Activated T-helper 1 cell treated with anti-CD3 and anti-CD28 coated beads, Interleukin-12 subunit alpha, Interleukin-12 subunit beta, Interleukin-2, Interleukin-4 antibody, amounts not matched to agents 30 ng/mL and 10 ng/mL and 1 ng/mL, durations not matched to agents 14 hours and 24 hours and 36 hours (primary cell): ENCODE measurements around the gene TNS1. TPM values are rescaled to one million over a fixed set of nuclear protein-coding genes. Genes with fewer than 3 reads are reported as not detected.

Source experiments
- DNase-seq: peaks from one replicate; pipeline ENCODE4 v3.0.0; 2021; ENCODE audit warnings: low spot score
- H3K27ac Mint-ChIP-seq: one replicate; pipeline ENCODE4 v1.8.0; 2021; ENCODE audit warnings: mild to moderate bottlenecking, mixed read lengths
- H3K27me3 Mint-ChIP-seq: one replicate; pipeline ENCODE4 v1.8.0; 2022; ENCODE audit warnings: mild to moderate bottlenecking, moderate library complexity, mixed read lengths; ENCODE audit not compliant: insufficient read depth
- H3K36me3 Mint-ChIP-seq: one replicate; pipeline ENCODE4 v1.8.0; 2021; ENCODE audit warnings: low read depth, mixed read lengths
- H3K4me1 Mint-ChIP-seq: one replicate; pipeline ENCODE4 v1.8.0; 2021; ENCODE audit warnings: low read depth, mixed read lengths
- H3K4me3 Mint-ChIP-seq: one replicate; pipeline ENCODE4 v1.8.0; 2021; ENCODE audit warnings: mild to moderate bottlenecking, moderate library complexity, mixed read lengths
- H3K9me3 Mint-ChIP-seq: one replicate; pipeline ENCODE4 v1.8.0; 2021; ENCODE audit warnings: mixed read lengths
- intact Hi-C: fragments of 100-400 bp; cut with micrococcal nuclease; formaldehyde crosslinking; loops from one replicate; pipeline ENCODE4 v1.15.1; 2024
- total RNA-seq: library from RNA; stranded (reverse); gene quantifications from 2 replicates; pipeline ENCODE4 v1.2.3, GENCODE V29; 2022

TNS1 gene
- total RNA-seq, 1 donor from 2014 or later = 0.41 TPM

DNA sequence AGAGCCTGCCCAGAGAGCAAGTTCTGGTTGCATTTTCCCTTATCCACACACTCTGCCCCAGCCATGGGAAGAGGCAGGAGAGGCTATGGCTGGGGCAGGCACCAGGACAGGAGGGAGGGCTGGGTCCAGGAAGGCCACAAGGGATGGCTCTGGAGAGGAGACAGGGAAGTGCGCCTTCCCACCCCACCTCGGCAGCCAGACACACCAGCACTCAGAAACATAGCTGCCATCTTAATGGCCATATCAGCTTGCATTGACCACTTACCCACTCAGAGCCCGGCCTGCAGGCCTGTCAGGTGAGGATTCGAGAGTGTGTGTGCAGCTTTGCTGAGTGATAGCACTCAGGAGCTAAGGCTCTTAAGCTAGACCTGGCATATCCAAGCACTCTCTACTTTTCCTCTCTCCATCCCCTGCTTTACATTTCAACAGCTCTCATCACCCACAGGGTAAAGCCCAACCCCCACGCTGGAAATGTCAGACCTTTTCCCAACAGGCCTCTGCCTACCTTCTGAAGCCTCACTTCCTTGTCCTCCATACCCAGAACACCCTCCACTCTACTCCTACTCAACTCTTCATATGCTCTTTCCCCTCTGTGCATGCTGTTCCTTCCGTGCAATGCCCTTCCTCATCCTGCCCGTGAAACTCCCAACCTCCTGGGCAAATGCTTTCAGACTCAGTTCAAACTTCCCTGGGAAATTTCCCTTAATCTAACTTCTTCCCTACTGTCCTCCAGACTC is 147.9 kb downstream of the TNS1 start:
- H3K27ac Mint-ChIP-seq = no peak overlapping the region
- no peaks in the 10 kb centered on the region for H3K36me3 Mint-ChIP-seq
- peaks cover 2% of the 10 kb centered on the region for H3K27me3 Mint-ChIP-seq
- H3K4me1 Mint-ChIP-seq = no peaks in the 10 kb centered on the region
- intact Hi-C loops = no loop called here
- H3K9me3 Mint-ChIP-seq = no peaks in the 10 kb centered on the region
- no peak overlapping the region for H3K4me3 Mint-ChIP-seq
- DNase-seq = no peak

GRCh38 chr2:217853961-217854360 is 148.8 kb downstream of the TNS1 start:
- H3K36me3 Mint-ChIP-seq = no peaks in the 10 kb centered on the region

DNA sequence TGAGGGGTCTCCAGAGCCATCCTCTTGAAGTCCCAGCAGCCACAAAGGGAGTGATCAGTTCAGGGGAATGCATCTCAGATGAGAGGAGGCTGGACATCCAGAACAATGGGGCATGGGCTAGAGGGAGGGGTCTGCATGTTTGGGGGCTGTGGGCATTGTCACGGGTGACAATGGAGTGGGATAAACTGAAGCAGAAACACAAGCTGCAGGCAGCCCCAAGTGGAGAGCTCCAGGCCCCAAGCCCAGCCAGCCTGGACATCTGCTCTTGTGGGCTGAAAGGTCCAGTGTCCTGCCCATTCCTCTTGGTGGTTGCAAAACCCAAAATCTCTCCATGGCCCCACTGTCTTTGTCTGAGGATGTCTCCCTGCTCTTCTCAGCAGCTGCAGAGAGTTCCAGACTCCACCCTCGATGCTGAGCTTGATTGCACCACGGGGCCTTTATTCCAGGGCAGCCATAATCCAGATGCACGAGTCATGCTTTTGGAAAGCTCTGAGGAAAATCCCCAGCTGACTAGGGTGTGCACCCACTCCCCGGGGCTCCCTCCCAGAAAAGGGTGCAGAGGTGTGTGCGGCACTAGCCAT is 149.4 kb downstream of the TNS1 start:
- Mint-ChIP-seq H3K27me3 (peaks cover 2% of the 10 kb centered on the region), H3K4me3 (no peak overlapping the region), H3K36me3 (no peaks in the 10 kb centered on the region), H3K4me1 (no peaks in the 10 kb centered on the region), H3K9me3 (no peaks in the 10 kb centered on the region), H3K27ac (no peak overlapping the region)
- DNase-seq = no peak
- intact Hi-C loops = no loop called here

More at GRCh38 chr2:217853961-217854360, 148.8 kb downstream of the TNS1 start:
- Mint-ChIP-seq H3K27me3 (peaks cover 2% of the 10 kb centered on the region), H3K4me1 (no peaks in the 10 kb centered on the region), H3K9me3 (no peaks in the 10 kb centered on the region), H3K27ac (no peak overlapping the region), H3K4me3 (no peak overlapping the region)
- intact Hi-C loops = no loop called here
- DNase-seq = no peak

DNA sequence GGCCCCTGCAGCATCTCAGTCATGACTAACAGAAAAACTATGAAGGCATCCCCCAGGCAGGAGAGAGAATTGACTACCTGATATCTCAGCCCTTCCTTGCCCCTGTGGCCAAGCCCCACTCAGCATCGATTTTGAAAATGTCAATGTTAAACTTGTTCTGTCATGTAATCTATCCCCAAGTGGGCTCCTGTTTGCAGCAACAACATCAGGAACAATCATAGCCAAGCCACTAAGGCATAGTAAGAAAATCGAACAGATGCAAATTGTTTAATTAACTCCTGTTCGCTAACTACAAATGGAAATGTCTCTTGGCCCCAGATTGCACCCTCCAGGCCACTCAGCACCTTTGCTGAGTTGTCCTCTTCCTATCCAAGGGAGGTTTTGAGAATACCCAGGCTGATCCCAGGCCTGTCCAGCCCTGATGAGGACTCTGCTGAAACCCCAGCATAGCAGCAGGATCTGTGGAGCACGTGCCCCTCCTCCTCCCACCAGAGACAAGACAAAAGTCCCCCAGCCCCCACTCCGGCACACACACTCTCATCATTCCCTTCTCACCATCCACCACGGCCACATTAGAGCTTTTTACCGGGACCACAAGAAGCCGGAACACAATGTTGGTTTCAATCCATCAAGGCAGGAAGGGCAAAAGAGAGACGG is 150.1 kb downstream of the TNS1 start:
- Mint-ChIP-seq H3K9me3 (no peaks in the 10 kb centered on the region), H3K27me3 (peaks cover 2% of the 10 kb centered on the region), H3K4me1 (no peaks in the 10 kb centered on the region), H3K36me3 (no peaks in the 10 kb centered on the region), H3K27ac (no peak overlapping the region), H3K4me3 (no peak overlapping the region)
- DNase-seq = no peak
- intact Hi-C loops = no loop called here

DNA sequence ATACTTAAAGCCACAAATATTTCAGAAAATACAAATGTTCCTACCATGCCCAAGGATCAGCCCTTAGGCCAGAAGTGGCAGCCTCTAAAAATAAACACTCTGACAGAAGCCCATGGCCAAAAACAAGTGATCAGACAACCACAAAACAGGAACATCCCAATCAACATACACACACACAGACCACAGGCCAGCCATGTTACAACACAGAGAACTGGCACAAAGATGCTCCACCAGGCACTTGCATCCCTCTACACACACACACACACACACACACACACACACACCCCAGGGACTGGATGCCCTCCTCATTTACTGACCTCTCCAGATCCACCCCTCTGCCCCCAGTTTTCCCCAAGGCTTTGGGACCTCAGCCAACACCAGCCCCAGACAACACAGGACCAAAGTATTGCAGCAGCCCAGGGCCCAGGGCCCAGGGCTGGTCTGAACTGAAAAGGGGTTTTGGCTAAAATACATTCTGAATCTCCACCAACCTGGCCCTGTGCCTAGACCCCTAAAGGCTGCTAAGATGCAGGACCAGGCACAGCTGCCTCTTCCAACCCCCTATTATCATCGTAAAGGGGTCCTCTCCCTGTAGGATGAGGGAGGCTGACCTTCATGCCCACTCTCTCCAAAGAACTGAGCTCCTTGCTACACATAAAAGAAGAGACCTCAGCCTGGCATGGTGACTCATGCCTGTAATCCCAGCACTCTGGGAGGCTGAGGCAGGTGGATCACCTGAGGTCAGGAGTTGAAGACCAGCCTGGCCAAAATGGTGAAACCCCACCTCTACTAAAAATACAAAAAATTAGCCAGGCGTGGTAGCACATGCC is 151.4 kb downstream of the TNS1 start:
- no peaks in the 10 kb centered on the region for H3K4me1 Mint-ChIP-seq
- H3K27ac Mint-ChIP-seq = no peak overlapping the region
- no peaks in the 10 kb centered on the region for H3K36me3 Mint-ChIP-seq
- intact Hi-C loops = no loop called here
- H3K27me3 Mint-ChIP-seq = peaks cover 2% of the 10 kb centered on the region
- H3K4me3 Mint-ChIP-seq = no peak overlapping the region
- no peaks in the 10 kb centered on the region for H3K9me3 Mint-ChIP-seq
- no peak for DNase-seq

DNA sequence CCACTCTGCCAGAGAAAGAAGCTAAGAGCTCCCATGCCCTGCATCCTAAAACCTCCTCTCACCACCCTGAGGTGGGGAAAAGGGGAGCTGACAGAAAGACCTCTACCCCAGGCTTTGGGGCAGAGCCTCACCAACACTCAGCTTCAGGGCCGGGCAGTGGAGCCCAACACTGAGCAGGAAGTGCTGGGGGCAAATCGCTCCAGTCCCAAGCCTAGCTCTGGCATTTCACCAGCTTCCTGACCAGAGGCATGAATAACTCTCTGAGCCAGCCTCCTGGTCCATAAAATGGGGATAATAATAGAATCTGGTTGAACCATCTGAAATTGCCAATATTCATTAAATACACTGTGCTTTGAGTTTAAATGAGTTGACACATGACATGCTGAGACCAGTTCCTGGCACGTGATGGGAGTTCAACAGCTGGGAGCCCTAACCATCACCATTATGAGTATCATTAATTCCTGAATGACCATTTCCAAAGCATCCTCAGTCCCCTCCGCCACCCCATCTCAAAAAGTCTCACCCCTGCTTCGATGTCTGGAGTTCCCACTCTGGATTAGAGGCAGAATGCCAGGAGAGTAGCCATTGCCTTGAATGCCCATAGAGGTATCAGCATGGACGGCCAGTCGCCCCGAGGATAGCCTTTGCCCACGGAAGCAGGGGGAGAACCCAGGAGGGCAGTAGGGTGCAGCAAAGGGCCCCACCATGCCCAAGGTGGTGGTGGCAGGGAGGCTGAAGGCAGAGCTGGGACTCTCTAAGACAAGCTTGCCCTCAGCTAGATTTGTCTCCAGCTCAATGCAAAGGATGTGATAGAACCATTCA is 153.4 kb downstream of the TNS1 start:
- no peak overlapping the region for H3K27ac Mint-ChIP-seq
- H3K9me3 Mint-ChIP-seq = no peaks in the 10 kb centered on the region
- no peaks in the 10 kb centered on the region for H3K4me1 Mint-ChIP-seq
- no peak overlapping the region for H3K4me3 Mint-ChIP-seq
- no peaks in the 10 kb centered on the region for H3K27me3 Mint-ChIP-seq
- intact Hi-C loops = no loop called here
- no peak for DNase-seq
- no peaks in the 10 kb centered on the region for H3K36me3 Mint-ChIP-seq

DNA sequence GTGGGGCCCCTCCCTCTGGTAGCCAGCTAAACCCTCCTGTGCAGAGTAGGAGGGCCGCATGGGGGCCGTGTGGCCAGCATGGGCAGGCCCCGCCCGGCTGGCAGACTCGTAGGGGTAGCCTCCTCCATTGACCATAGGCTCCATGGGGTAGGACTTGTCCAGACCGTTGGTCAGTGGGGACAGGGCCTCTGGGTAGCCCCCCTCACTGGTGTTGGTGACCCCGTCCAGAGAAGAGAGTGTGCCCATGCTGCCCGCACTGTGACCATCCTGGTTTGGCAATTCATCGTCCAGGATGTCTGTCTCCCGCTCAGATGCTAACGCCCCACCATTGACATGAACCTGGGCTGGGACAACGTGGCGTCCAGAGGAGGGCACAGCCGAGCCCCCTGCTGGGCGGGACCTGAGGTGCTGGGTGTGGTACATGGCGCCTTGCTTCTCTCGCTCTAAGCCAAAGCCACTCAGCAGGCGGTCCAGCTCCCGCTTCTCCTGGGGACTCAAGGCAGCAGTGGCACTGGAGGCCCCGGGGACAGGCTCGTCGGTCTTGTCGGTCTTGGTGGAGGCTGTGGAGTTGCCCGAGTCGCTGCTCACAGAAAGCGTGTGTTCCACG is 154.3 kb downstream of the TNS1 start:
- Mint-ChIP-seq H3K36me3 (no peaks in the 10 kb centered on the region), H3K27ac (no peak overlapping the region), H3K4me1 (no peaks in the 10 kb centered on the region), H3K9me3 (no peaks in the 10 kb centered on the region), H3K27me3 (no peaks in the 10 kb centered on the region), H3K4me3 (no peak overlapping the region)
- intact Hi-C loops = no loop called here
- DNase-seq = no peak

- no peak for DNase-seq
- intact Hi-C loops = no loop called here
- H3K4me1 Mint-ChIP-seq = no peaks in the 10 kb centered on the region
- no peaks in the 10 kb centered on the region for H3K9me3 Mint-ChIP-seq
- no peaks in the 10 kb centered on the region for H3K36me3 Mint-ChIP-seq
- H3K27ac Mint-ChIP-seq = no peak overlapping the region
- no peak overlapping the region for H3K4me3 Mint-ChIP-seq
- no peaks in the 10 kb centered on the region for H3K27me3 Mint-ChIP-seq
Measured at GRCh38 chr2:217847552-217848350, 155.0 kb downstream of the TNS1 start.

DNA sequence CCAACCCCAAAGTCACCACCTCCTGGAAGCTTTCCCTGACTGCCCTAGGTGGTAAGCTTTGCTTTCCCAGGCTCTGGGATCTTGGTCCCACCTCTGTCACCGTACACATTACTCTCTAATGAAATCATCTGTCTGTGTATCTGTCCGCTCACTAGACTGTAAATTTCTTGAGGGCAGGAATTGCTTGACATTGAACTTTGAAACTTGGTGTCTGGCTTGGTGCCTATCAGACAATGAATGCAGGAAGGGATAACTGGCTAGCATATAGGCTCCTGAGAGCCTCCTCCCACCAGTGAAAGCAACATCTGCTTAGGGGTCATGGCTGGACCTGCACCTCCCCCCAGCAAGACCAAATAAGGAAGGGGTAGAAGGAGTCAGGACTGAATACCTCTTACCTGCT is 155.7 kb downstream of the TNS1 start:
- no peak for DNase-seq
- intact Hi-C loops = no loop called here
- Mint-ChIP-seq H3K9me3 (no peaks in the 10 kb centered on the region), H3K4me1 (no peaks in the 10 kb centered on the region), H3K27me3 (no peaks in the 10 kb centered on the region), H3K4me3 (no peak overlapping the region), H3K27ac (no peak overlapping the region), H3K36me3 (no peaks in the 10 kb centered on the region)

- no peaks in the 10 kb centered on the region for H3K36me3 Mint-ChIP-seq
- H3K27ac Mint-ChIP-seq = no peak overlapping the region
- H3K4me1 Mint-ChIP-seq = no peaks in the 10 kb centered on the region
- no peaks in the 10 kb centered on the region for H3K9me3 Mint-ChIP-seq
- H3K4me3 Mint-ChIP-seq = no peak overlapping the region
- intact Hi-C loops = no loop called here
- no peak for DNase-seq
- H3K27me3 Mint-ChIP-seq = no peaks in the 10 kb centered on the region
Measured at GRCh38 chr2:217846321-217846743, 156.5 kb downstream of the TNS1 start.

- H3K9me3 Mint-ChIP-seq = no peaks in the 10 kb centered on the region
- no peaks in the 10 kb centered on the region for H3K4me1 Mint-ChIP-seq
- H3K4me3 Mint-ChIP-seq = no peak overlapping the region
- H3K27me3 Mint-ChIP-seq = no peaks in the 10 kb centered on the region
- H3K27ac Mint-ChIP-seq = no peak overlapping the region
- intact Hi-C loops = no loop called here
- no peaks in the 10 kb centered on the region for H3K36me3 Mint-ChIP-seq
- no peak for DNase-seq
Measured at GRCh38 chr2:217845301-217845700, 157.5 kb downstream of the TNS1 start.
